NCI-H187 treated with DMSO at 0.1 percent for 48 hours (cell line): ENCODE measurements around the gene ITIH4.

Experiments
- DNase-seq: peaks from one replicate; lab custom pipeline; 2025; lab: John Stamatoyannopoulos, UW

Gene ITIH4

GRCh38 chr3:52830535-52831258 is at the start of gene ITIH4:
Gene ITIH4, minus strand, starts transcription at chr3:52830672. Its CDS starts 30 bp downstream, at chr3:52830642.
- DNase-seq: no peak

GRCh38 chr3:52880047-52880446 is 49.6 kb upstream of the ITIH4 start:
- no peak for DNase-seq

- no peak for DNase-seq
Observed at GRCh38 chr3:52879581-52879980, 49.1 kb upstream of the ITIH4 start.

- DNase-seq: no peak
Observed at GRCh38 chr3:52879090-52879489, 48.6 kb upstream of the ITIH4 start.

- no peak for DNase-seq
Observed at GRCh38 chr3:52877085-52877484, 46.6 kb upstream of the ITIH4 start.

- DNase-seq: no peak
Observed at GRCh38 chr3:52874864-52875587, 44.6 kb upstream of the ITIH4 start.

- no peak for DNase-seq
Observed at GRCh38 chr3:52874160-52874701, 43.8 kb upstream of the ITIH4 start.

- no peak for DNase-seq
Observed at GRCh38 chr3:52873433-52874159, 43.1 kb upstream of the ITIH4 start.

GRCh38 chr3:52872245-52872644 is 41.8 kb upstream of the ITIH4 start:
- no peak for DNase-seq

GRCh38 chr3:52871761-52872160 is 41.3 kb upstream of the ITIH4 start:
- no peak for DNase-seq

- no peak for DNase-seq
Observed at GRCh38 chr3:52870471-52870870, 40.0 kb upstream of the ITIH4 start.

GRCh38 chr3:52866427-52866826 is 36.0 kb upstream of the ITIH4 start:
- no peak for DNase-seq

- DNase-seq: no peak
Observed at GRCh38 chr3:52865994-52866393, 35.5 kb upstream of the ITIH4 start.

- no peak for DNase-seq
Observed at GRCh38 chr3:52860424-52860768, 29.9 kb upstream of the ITIH4 start.

- DNase-seq: no peak
Observed at GRCh38 chr3:52859686-52860423, 29.4 kb upstream of the ITIH4 start.

GRCh38 chr3:52857864-52858263 is 27.4 kb upstream of the ITIH4 start:
- DNase-seq: no peak

- DNase-seq: no peak
Observed at GRCh38 chr3:52857133-52857532, 26.7 kb upstream of the ITIH4 start.

GRCh38 chr3:52856666-52857065 is 26.2 kb upstream of the ITIH4 start:
- no peak for DNase-seq

- DNase-seq: no peak
Observed at GRCh38 chr3:52854013-52854412, 23.5 kb upstream of the ITIH4 start.

GRCh38 chr3:52852419-52852818 is 21.9 kb upstream of the ITIH4 start:
- DNase-seq: no peak

GRCh38 chr3:52851348-52851747 is 20.9 kb upstream of the ITIH4 start:
- no peak for DNase-seq

- DNase-seq: no peak
Observed at GRCh38 chr3:52849656-52850055, 19.2 kb upstream of the ITIH4 start.
